ENCODE measurements around the gene TPGS2.
"Not testable (repeated sequence)": the region's sequence is repeated elsewhere in the genome, so short reads cannot be mapped to it uniquely, and the experiment has no call there.

TPGS2 gene

GRCh38 chr18:36777566-36777965 lies 51.2 kb downstream of the TPGS2 start:
- no peak for DNase-seq (ENCODE audit: low read depth in 1 of 2, low spot score in 1 of 2)

- no peak for DNase-seq (ENCODE audit: low read depth in 1 of 2, low spot score in 1 of 2)
Measured at GRCh38 chr18:36776650-36777049, 52.2 kb downstream of the TPGS2 start.

GRCh38 chr18:36775396-36775795 lies 53.4 kb downstream of the TPGS2 start:
- DNase-seq (ENCODE audit: low read depth in 1 of 2, low spot score in 1 of 2), result no peak

- DNase-seq (ENCODE audit: low read depth in 1 of 2, low spot score in 1 of 2), result no peak
Measured at GRCh38 chr18:36772241-36772723, 56.5 kb downstream of the TPGS2 start.

GRCh38 chr18:36771245-36771644 lies 57.6 kb downstream of the TPGS2 start:
- DNase-seq (ENCODE audit: low read depth in 1 of 2, low spot score in 1 of 2), result no peak

GRCh38 chr18:36770315-36770946 lies 58.4 kb downstream of the TPGS2 start:
- no peak for DNase-seq (ENCODE audit: low read depth in 1 of 2, low spot score in 1 of 2)

- DNase-seq (ENCODE audit: low read depth in 1 of 2, low spot score in 1 of 2), result no peak
Measured at GRCh38 chr18:36769611-36770314, 59.0 kb downstream of the TPGS2 start.

- no peak for DNase-seq (ENCODE audit: low read depth in 1 of 2, low spot score in 1 of 2)
Measured at GRCh38 chr18:36769172-36769571, 59.6 kb downstream of the TPGS2 start.

- DNase-seq (ENCODE audit: low read depth in 1 of 2, low spot score in 1 of 2), result no peak
Measured at GRCh38 chr18:36766836-36767235, 62.0 kb downstream of the TPGS2 start.

GRCh38 chr18:36762965-36763364 lies 65.8 kb downstream of the TPGS2 start:
- not testable (repeated sequence) for DNase-seq (ENCODE audit: low read depth in 1 of 2, low spot score in 1 of 2)

- DNase-seq (ENCODE audit: low read depth in 1 of 2, low spot score in 1 of 2), result no peak
Measured at GRCh38 chr18:36762074-36762473, 66.7 kb downstream of the TPGS2 start.

GRCh38 chr18:36761186-36761698 lies 67.6 kb downstream of the TPGS2 start:
- DNase-seq (ENCODE audit: low read depth in 1 of 2, low spot score in 1 of 2), result no peak

- no peak for DNase-seq (ENCODE audit: low read depth in 1 of 2, low spot score in 1 of 2)
Measured at GRCh38 chr18:36760598-36760997, 68.2 kb downstream of the TPGS2 start.

- no peak for DNase-seq (ENCODE audit: low read depth in 1 of 2, low spot score in 1 of 2)
Measured at GRCh38 chr18:36759167-36759776, 69.5 kb downstream of the TPGS2 start.

GRCh38 chr18:36758623-36759022 lies 70.2 kb downstream of the TPGS2 start:
- DNase-seq (ENCODE audit: low read depth in 1 of 2, low spot score in 1 of 2), result no peak

- DNase-seq (ENCODE audit: low read depth in 1 of 2, low spot score in 1 of 2), result no peak
Measured at GRCh38 chr18:36757991-36758390, 70.8 kb downstream of the TPGS2 start.

- no peak for DNase-seq (ENCODE audit: low read depth in 1 of 2, low spot score in 1 of 2)
Measured at GRCh38 chr18:36757081-36757480, 71.7 kb downstream of the TPGS2 start.

- DNase-seq (ENCODE audit: low read depth in 1 of 2, low spot score in 1 of 2), result no peak
Measured at GRCh38 chr18:36756242-36756641, 72.6 kb downstream of the TPGS2 start.

- no peak for DNase-seq (ENCODE audit: low read depth in 1 of 2, low spot score in 1 of 2)
Measured at GRCh38 chr18:36752929-36753865, 75.6 kb downstream of the TPGS2 start.

- DNase-seq (ENCODE audit: low read depth in 1 of 2, low spot score in 1 of 2), result no peak
Measured at GRCh38 chr18:36745219-36745975, 83.4 kb downstream of the TPGS2 start.
